Type B pancreatic cell (in vitro differentiated cells): ENCODE measurements around the gene ARHGAP33. TPM values are rescaled to one million over a fixed set of nuclear protein-coding genes. Genes with fewer than 3 reads are reported as not detected.

Source experiments
- DNase-seq: peaks from one replicate; pipeline ENCODE4 v3.0.0; 2021; ENCODE audit warnings: mixed read lengths; ENCODE audit not compliant: unreplicated experiment; ENCODE audit errors: extremely low spot score
- H3K27ac Mint-ChIP-seq: 2 replicates; pipeline ENCODE4 v1.8.0; 2021; ENCODE audit warnings: mild to moderate bottlenecking, mixed read lengths
- H3K27me3 Mint-ChIP-seq: 2 replicates; pipeline ENCODE4 v1.8.0; 2021; ENCODE audit warnings: mixed read lengths
- H3K36me3 Mint-ChIP-seq: 2 replicates; pipeline ENCODE4 v1.8.0; 2021; ENCODE audit warnings: mixed read lengths
- H3K4me1 Mint-ChIP-seq: one replicate; pipeline ENCODE4 v1.8.0; 2021; ENCODE audit warnings: mixed read lengths; ENCODE audit not compliant: unreplicated experiment
- H3K4me3 Mint-ChIP-seq: 2 replicates; pipeline ENCODE4 v1.8.0; 2021; ENCODE audit warnings: mild to moderate bottlenecking, mixed read lengths
- H3K9me3 Mint-ChIP-seq: 2 replicates; pipeline ENCODE4 v1.8.0; 2021; ENCODE audit warnings: mixed read lengths
- total RNA-seq: library from RNA; stranded (reverse); gene quantifications from 2 replicates; pipeline ENCODE4 v1.2.1, GENCODE V29; 2021; ENCODE audit warnings: low replicate concordance
- TF ChIP-seq, protein P1 (sequence below): fragments of 200-600 bp; sonication (generic); conservative IDR thresholded peaks from 2 replicates; pipeline ENCODE4 v1.5.0; 2021; ENCODE audit warnings: antibody characterized with exemption, mild to moderate bottlenecking

ARHGAP33 gene
- total RNA-seq, 1 donor from 2014 or later = 71.8 TPM

DNA sequence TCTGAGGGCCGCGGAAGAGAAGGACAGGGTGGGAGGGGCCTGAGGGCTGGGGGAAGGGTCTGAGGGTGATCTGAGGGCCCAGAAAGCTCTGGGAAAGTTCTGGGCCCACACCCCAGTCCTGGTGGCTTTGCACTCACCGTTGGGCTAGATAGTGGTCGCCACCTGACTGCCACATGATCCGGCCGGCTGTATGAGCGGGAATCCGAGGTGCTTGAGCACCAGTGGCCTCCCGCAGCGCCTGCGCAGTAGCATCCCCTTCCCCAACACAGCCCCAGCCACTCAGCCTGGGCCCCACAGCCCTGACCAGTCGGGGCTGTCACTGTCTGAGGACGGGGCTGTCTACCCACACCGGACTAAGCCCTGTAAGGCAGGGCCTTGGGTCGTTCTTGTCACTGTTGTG is 22.3 kb downstream of the ARHGAP33 start:
- H3K36me3 Mint-ChIP-seq = no peaks in the 10 kb centered on the region
- H3K27ac Mint-ChIP-seq = no peak overlapping the region
- TF ChIP-seq, protein P1, sequence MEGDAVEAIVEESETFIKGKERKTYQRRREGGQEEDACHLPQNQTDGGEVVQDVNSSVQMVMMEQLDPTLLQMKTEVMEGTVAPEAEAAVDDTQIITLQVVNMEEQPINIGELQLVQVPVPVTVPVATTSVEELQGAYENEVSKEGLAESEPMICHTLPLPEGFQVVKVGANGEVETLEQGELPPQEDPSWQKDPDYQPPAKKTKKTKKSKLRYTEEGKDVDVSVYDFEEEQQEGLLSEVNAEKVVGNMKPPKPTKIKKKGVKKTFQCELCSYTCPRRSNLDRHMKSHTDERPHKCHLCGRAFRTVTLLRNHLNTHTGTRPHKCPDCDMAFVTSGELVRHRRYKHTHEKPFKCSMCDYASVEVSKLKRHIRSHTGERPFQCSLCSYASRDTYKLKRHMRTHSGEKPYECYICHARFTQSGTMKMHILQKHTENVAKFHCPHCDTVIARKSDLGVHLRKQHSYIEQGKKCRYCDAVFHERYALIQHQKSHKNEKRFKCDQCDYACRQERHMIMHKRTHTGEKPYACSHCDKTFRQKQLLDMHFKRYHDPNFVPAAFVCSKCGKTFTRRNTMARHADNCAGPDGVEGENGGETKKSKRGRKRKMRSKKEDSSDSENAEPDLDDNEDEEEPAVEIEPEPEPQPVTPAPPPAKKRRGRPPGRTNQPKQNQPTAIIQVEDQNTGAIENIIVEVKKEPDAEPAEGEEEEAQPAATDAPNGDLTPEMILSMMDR = no peak
- H3K9me3 Mint-ChIP-seq = no peaks in the 10 kb centered on the region
- DNase-seq = no peak
- H3K4me3 Mint-ChIP-seq = no peak overlapping the region
- no peaks in the 10 kb centered on the region for H3K4me1 Mint-ChIP-seq
- H3K27me3 Mint-ChIP-seq = peaks cover 42% of the 10 kb centered on the region

DNA sequence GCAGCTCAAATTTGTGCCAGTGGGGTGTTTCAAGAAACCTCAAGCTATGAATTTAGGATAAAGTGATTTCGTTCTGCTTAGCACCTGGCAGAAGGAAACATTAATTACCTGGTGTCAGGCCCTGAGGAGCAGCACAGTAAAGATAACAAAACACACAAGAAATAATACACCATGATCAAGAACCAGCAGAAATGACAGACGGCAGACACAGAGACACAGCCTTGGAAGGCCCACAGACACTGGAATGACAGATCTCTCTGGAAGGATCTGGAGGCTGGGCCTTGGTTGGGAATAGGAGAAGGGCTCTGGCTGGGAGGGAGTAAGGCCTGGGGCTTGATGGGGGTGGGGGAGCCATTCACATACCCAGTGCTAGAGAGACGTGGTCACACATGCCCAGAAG is 26.5 kb downstream of the ARHGAP33 start:
- Mint-ChIP-seq H3K27me3 (peaks cover 26% of the 10 kb centered on the region), H3K36me3 (no peaks in the 10 kb centered on the region), H3K4me1 (no peaks in the 10 kb centered on the region), H3K27ac (no peak overlapping the region), H3K4me3 (no peak overlapping the region), H3K9me3 (no peaks in the 10 kb centered on the region)
- TF ChIP-seq, protein P1 = no peak
- DNase-seq = no peak

DNA sequence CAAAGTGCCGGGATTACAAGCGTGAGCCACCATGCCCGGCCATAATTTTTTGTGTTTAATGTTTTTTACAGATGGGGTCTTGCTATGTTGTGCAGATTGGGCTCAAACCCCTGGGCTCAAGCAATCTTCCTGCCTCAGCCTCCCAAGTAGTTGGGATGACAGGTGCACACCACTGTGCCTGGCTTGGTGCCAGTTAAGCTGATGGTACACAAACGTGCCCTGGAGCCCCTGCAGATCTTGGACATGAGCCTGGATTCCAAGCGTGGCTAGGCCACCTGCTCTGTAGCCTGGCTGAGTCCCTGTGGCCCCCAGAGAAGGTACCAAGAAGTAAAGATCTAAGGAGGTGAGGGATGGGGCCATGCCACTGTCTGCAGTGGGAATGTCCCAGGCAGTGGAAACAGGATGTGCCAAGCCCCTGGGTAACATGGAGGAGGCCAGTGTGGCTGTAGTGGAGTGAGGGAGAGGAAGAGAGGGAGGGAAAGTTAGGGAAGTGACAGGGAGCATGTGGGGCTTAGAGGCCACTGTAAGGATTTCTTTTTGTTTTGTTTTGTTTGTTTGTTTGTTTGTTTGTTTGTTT is 30.2 kb downstream of the ARHGAP33 start:
- H3K9me3 Mint-ChIP-seq = no peaks in the 10 kb centered on the region
- H3K4me1 Mint-ChIP-seq = no peaks in the 10 kb centered on the region
- no peak overlapping the region for H3K27ac Mint-ChIP-seq
- H3K27me3 Mint-ChIP-seq = peaks cover 22% of the 10 kb centered on the region
- TF ChIP-seq, protein P1 = no peak
- H3K36me3 Mint-ChIP-seq = no peaks in the 10 kb centered on the region
- DNase-seq = no peak
- no peak overlapping the region for H3K4me3 Mint-ChIP-seq

DNA sequence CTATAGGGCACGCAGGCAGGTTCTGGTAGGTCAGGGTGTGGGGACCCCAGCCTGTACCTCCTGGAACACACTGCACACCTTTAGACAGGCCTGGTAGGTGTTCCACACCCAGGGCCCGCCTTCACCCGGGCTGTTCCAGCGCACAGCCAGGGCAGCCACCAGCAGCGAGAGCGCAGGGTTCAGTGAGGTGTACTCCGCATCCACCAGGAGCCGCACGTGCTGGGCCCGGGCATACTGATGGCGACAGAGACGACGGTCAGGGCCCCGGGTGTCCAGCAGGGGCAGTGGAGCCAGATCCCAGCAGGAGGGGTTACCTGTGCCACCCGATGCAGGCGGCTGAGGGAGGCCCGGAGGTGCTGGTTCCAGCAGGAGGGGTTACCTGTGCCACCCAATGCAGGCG is 31.2 kb downstream of the ARHGAP33 start:
- Mint-ChIP-seq H3K27ac (no peak overlapping the region), H3K36me3 (no peaks in the 10 kb centered on the region), H3K4me3 (no peak overlapping the region), H3K27me3 (peaks cover 27% of the 10 kb centered on the region), H3K9me3 (no peaks in the 10 kb centered on the region), H3K4me1 (no peaks in the 10 kb centered on the region)
- TF ChIP-seq, protein P1 = no peak
- DNase-seq = no peak

DNA sequence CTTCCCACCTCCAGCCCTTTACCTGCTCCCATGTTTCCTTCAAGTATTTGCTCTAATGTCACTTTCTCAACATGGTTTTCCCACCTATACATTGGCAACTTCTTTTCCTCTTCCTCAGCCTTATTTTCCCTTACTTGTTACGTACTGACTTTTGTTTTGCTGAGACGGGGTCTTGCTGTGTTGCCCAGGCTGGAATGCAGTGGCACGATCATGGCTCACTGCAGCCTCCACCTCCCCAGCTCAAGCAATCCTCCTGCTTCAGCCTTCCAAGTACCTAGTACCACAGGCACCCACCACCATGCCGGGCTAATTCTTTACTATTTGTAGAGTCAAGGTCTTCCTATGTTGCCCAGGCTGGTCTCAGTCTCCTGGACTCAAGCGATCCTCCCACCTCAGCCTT is 32.3 kb downstream of the ARHGAP33 start:
- TF ChIP-seq, protein P1 = no peak
- no peaks in the 10 kb centered on the region for H3K36me3 Mint-ChIP-seq
- no peaks in the 10 kb centered on the region for H3K4me1 Mint-ChIP-seq
- no peak for DNase-seq
- peaks cover 24% of the 10 kb centered on the region for H3K27me3 Mint-ChIP-seq
- no peaks in the 10 kb centered on the region for H3K9me3 Mint-ChIP-seq
- no peak overlapping the region for H3K27ac Mint-ChIP-seq
- H3K4me3 Mint-ChIP-seq = no peak overlapping the region
